ENCODE results near the gene CTNNA3. TPM values are rescaled to one million over a fixed set of nuclear protein-coding genes. Genes with fewer than 3 reads are reported as not detected.
A peak's percentile ranks its signal among the peaks of the same experiment; 100 is the strongest.
"Not testable (repeated sequence)": the region's sequence is repeated elsewhere in the genome, so short reads cannot be mapped to it uniquely, and the experiment has no call there.

CTNNA3 gene
- total RNA-seq, 1 donor from 2014 or later, result 6.9 TPM

DNA sequence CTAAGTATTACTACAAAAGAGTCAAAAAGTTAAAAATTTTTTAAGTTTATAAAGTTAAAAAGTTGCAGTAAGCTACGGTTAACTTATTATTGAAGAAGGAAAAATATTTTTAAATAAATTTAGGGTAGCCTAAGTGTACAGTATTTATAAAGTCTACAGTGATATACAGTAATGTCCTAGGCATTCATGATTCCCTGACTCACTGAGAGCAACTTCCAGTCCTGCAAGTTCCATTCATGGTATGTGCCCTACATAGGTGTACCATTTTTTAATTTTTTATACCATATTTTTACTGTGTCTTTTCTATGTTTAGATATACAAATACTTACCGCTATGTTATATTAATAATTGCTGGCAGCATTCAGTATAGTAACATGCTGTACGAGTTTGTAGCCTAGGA lies 92.3 kb downstream of the CTNNA3 start:
- no peak for DNase-seq (ENCODE audit: low read depth)

GRCh38 chr10:67603086-67603485 lies 92.9 kb downstream of the CTNNA3 start:
- no peak for DNase-seq (ENCODE audit: low read depth)

DNA sequence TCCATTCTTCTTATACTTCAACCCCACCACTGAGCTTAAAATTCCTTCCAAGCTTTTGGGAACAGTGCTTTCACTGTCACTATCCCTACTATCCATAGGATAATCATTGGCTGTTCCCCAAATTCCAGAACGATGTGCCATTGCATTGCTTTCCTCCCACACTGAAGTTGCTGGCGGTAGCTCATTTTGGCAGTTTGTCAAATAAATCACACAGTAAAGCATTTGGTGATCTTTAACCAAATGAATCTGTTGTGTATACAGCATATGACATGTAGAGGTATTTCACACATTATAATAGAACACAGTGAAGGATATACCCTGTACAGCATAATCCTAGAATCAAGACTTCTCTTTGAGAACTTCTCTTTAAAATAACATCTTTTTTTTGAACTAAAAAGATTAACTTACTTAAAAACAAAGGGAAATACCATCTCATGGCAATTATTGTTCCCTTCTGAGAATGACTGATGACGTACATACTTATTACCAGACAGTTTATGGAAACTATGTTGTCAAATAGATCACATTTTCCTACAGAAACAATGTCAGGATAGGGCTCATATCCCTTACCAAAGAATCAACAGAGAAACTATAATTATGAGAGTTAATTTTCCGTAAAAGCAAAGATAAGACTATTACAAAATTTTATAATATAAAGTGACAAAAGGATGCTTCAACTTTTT lies 93.6 kb downstream of the CTNNA3 start:
- peak; percentile 25 for DNase-seq (ENCODE audit: low read depth)

- no peak for DNase-seq (ENCODE audit: low read depth)
Measured at GRCh38 chr10:67599597-67599996, 96.4 kb downstream of the CTNNA3 start.

DNA sequence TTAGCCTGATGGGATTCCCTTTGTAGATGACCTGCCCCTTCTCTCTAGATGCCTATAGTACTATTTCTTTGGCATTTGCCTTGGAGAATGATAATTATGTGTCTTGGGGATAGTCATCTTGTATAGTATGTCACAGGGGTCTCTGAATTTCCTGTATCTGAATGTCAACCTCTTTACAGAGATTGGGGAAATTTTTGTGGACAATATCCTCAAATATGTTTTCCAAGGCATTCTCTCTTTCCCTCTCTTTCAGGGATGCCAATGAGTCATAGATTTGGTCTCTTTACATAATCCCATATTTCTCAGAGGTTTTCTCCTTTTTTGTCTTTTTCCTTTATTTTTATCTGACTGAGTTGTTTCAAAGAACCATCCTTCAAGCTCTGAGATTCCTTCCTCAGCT lies 99.4 kb downstream of the CTNNA3 start:
- no peak for DNase-seq (ENCODE audit: low read depth)

GRCh38 chr10:67587771-67588170 lies 108.2 kb downstream of the CTNNA3 start:
- no peak for DNase-seq (ENCODE audit: low read depth)

DNA sequence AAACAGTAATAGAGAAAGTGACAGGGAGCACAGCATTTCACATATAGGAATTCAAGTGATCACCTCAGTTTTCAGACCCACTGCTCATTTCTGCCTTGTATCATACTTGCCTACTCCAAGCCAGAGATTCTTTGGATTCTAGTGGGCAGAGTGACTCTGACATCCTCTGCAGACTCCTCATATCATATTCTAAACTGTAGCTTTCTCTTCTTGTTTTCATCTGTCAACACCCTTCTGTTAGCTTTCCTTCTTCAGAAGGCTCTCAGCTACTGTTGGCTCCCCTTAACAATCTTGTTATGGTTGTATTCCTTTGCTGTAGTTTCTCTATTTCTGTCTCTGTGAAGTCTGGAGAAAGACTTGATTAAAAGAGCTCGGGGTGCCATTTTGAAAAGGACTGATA lies 120.5 kb downstream of the CTNNA3 start:
- no peak for DNase-seq (ENCODE audit: low read depth)

- DNase-seq (ENCODE audit: low read depth), result no peak
Measured at GRCh38 chr10:67573484-67573883, 122.5 kb downstream of the CTNNA3 start.

GRCh38 chr10:67571503-67571902 lies 124.5 kb downstream of the CTNNA3 start:
- DNase-seq (ENCODE audit: low read depth), result no peak

DNA sequence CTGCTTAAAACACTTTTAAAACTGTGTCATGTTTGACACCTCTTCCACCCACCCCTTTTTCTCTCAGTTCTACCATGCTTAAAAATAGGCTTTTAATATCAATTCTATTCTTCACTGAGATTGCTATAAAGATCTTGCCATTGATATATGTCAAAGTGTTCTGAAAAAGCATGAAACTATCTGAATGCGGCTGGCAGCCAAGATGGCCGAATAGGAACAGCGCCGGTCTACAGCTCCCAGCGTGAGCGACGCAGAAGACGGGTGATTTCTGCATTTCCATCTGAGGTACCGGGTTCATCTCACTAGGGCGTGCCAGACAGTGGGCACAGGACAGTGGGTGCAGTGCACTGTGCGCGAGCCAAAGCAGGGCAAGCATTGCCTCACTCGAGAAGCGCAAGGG lies 137.7 kb downstream of the CTNNA3 start:
- not testable (repeated sequence) for DNase-seq (ENCODE audit: low read depth)

DNA sequence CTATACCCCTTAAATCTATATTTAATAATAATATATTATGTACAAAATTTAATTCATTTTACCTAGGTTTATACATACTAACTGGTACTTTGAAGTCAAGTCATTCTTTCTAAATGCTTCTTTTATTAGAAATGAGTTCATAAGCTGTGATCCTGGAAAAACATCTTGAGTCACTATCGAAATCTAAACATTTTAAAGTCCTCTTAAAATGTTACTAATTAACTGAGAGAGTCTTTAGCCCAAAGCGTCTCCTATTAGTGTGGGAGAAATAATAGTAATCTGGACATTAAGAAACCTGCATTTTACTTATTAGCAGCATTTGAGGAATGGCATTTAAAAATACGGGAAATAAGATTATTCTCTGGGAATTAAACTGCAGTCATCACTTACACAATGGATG lies 142.7 kb downstream of the CTNNA3 start:
- DNase-seq (ENCODE audit: low read depth), result no peak

DNA sequence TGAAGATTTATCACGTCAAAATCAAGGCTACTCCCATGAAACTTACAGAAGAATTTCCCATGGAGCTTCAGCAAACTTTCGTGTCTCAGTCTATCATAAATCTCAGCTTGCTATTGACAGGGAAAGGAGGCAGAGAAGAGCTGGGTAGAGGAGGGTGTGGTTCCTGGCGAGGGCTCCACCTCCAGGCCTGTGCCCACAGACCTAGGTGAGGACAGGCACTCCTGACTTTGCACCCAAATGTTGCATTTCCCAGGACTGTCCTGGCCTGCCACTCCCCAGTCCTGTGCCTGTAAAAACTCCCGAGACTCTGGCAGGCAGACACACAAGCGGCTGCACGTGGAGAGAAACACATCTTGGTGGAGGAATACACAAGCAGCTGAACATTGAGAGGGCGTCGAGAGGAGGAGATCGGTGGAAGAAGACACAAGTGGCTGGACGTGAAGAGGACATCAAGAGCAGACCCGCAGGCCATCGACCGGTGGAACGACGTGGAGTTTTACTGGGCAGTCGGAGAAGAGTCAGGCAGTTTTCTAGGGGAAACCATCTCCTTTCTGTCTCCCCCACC lies 145.1 kb downstream of the CTNNA3 start:
- no peak for DNase-seq (ENCODE audit: low read depth)

DNA sequence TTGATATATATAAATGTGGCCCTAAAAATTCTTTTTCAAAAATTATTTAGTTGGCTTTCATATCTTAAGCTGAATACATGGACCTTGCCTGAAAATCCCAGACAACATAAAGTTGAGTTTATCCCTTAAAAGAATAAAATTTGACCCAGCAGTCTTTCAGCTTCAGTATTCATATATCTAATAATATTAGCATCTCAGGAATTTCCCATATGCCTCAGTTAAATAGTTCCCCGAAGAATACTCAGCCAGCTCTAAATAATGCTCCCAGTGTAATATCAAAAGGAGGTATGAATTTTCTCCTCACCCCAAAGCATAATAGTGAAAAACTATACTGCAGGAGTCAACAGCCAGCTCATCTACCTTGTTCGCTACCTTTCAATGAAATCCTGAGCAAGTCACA lies 145.9 kb downstream of the CTNNA3 start:
- DNase-seq (ENCODE audit: low read depth), result no peak

DNA sequence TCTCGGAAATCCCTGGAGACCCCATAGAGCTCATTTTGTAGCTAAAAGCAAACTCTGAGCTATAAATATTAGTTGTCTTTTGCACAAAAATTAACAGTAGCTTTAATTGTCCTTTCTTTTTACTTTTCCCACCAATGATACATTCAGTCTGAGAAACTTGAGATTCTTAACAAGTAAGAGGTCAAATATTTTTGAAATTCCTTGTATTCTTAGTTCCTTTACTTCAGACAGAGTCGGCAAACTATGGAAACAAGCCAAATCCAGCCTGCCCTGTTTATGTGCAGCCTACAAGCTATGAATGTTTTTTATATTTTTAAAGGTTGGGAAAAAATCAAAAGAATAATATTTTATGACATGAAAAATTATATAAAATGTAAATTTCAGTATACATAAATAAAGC lies 146.6 kb downstream of the CTNNA3 start:
- peak; percentile 40 for DNase-seq (ENCODE audit: low read depth)

GRCh38 chr10:67541411-67541810 lies 154.6 kb downstream of the CTNNA3 start:
- DNase-seq (ENCODE audit: low read depth), result no peak

- DNase-seq (ENCODE audit: low read depth), result peak; percentile 12
Measured at GRCh38 chr10:67539312-67539711, 156.7 kb downstream of the CTNNA3 start.

- DNase-seq (ENCODE audit: low read depth), result no peak
Measured at GRCh38 chr10:67537906-67538305, 158.1 kb downstream of the CTNNA3 start.

DNA sequence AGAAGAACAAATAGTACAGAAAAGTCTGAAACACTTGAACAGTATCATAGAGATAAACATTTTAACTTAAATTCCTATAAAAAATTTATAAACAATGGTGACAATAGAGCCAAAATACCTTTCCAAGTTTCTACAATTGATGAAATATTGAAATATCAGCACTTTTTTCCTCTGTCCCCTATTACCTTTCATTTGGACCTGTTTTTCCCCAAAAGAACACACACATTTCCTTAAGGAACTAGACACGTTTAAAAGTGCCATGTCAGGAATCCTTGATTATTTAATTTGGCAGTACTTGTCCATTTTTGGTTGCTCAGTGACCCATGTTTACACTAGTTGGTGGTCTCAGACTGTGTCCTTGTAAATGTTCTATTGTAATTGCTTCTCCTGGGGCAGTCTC lies 162.6 kb downstream of the CTNNA3 start:
- DNase-seq (ENCODE audit: low read depth), result no peak

DNA sequence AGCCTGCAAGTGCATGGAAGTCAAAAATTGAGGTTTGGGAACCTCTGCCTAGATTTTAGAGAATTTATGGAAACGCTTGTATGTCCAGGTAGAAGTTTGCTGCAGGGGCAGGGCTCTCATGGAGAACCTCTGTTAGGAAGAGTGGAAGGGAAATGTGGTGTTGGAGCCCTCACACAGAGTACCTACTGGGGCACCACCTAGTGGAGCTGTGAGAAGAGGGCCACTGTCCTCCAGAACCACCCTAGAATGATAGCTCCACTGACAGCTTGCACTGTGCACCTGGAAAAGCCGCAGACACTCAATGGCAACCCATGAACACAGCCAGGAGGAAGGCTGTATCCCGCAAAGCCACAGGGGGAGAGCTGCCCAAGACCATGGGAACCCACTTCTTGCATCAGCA lies 165.0 kb downstream of the CTNNA3 start:
- not testable (repeated sequence) for DNase-seq (ENCODE audit: low read depth)

- DNase-seq (ENCODE audit: low read depth), result no peak
Measured at GRCh38 chr10:67527351-67527750, 168.6 kb downstream of the CTNNA3 start.

DNA sequence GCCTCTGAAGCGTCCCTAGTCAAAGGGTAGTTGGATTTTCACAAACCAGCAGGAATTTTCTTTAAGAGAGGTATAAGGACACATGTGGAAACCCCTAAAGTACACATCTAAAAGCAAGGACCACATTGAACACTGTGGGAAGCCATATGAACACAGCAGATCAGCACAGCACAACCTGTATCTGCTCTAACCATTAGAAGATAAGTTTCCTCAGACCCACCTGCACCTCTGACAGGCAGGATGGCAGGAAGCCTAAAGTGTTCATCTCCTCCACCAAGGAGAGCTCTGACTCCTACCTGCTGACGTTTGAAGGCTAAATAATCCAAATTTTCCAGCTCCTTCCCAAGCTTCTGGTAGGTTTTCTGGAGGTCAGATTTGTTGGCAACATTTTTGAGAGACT lies 174.4 kb downstream of the CTNNA3 start:
- DNase-seq (ENCODE audit: low read depth), result no peak

DNA sequence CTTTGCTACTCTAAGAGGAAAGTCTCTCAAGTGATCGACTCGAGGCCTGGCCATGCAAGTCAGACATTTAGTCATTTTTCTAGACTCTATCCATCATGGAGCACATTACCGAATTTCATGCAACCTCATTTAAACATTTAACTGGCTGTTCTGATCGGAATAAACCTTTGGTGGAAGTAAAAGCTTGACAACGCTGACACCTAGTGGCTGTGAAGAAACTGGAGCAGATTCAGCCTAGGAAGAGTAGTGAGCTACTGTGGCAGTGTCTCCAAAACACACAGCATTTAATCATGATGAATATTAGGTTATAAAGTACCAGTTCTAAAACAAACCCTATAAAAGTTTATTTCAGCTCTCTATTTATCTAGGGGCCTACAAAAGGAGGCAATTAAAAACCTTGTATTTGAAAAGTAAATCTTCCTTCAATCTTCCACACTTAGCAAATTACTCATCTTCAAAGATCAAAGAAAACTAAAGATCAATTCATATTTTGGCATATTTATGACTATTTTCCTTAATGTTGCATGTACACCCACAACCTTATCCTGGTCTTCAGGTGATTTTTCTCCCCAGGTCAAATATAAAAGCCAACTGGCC lies 175.0 kb downstream of the CTNNA3 start:
- DNase-seq (ENCODE audit: low read depth), result peak; percentile 71

GRCh38 chr10:67519434-67519833 lies 176.6 kb downstream of the CTNNA3 start:
- no peak for DNase-seq (ENCODE audit: low read depth)
